Activated naive CD4-positive, alpha-beta T cell (primary cell): ENCODE results near the gene OR10Z1.

ENCODE experiments used
- DNase-seq, 4 experiments: peaks; one replicate each; lab custom pipeline; 2025; lab: John Stamatoyannopoulos, UW

Gene OR10Z1

GRCh38 chr1:158604968-158605367, at the start of gene OR10Z1:
Gene OR10Z1 (plus strand): TSS chr1:158605268. CDS start chr1:158606439, 1,171 bp downstream.
- DNase-seq, result no peak

- no peak for DNase-seq
These were observed 45.4 kb upstream of the OR10Z1 start for GRCh38 chr1:158559696-158560095.

- DNase-seq, result no peak
These were observed 41.2 kb upstream of the OR10Z1 start for GRCh38 chr1:158563853-158564252.

GRCh38 chr1:158564608-158565007, 40.5 kb upstream of the OR10Z1 start:
- DNase-seq, result no peak

- no peak for DNase-seq
These were observed 34.6 kb upstream of the OR10Z1 start, which contains the start of gene OR6P1 for GRCh38 chr1:158570480-158570879. Gene OR6P1 (minus strand): TSS chr1:158570580. CDS start chr1:158563604, 6,976 bp downstream.

GRCh38 chr1:158572226-158572625, 32.8 kb upstream of the OR10Z1 start:
- DNase-seq, result no peak

- no peak for DNase-seq
These were observed 27.5 kb upstream of the OR10Z1 start for GRCh38 chr1:158577561-158577960.

GRCh38 chr1:158579733-158580132, 25.3 kb upstream of the OR10Z1 start, which contains the start of gene OR10X1:
Gene OR10X1 (minus strand): TSS chr1:158579899. CDS start chr1:158579899, 0 bp downstream.
- DNase-seq, result no peak

GRCh38 chr1:158583962-158584361, 21.1 kb upstream of the OR10Z1 start:
- DNase-seq, result no peak

GRCh38 chr1:158586942-158587341, 18.1 kb upstream of the OR10Z1 start:
- no peak for DNase-seq

GRCh38 chr1:158600735-158601134, 4.3 kb upstream of the OR10Z1 start:
- no peak for DNase-seq

GRCh38 chr1:158607296-158607695, 2.2 kb downstream of the OR10Z1 start:
- DNase-seq, result no peak

- no peak for DNase-seq
These were observed 6.8 kb downstream of the OR10Z1 start for GRCh38 chr1:158611916-158612315.

- DNase-seq, result no peak
These were observed 8.7 kb downstream of the OR10Z1 start for GRCh38 chr1:158613764-158614163.

GRCh38 chr1:158638146-158638545, 33.1 kb downstream of the OR10Z1 start:
- DNase-seq, result no peak

- DNase-seq, result no peak
These were observed 33.8 kb downstream of the OR10Z1 start for GRCh38 chr1:158638904-158639303.

- no peak for DNase-seq
These were observed 39.4 kb downstream of the OR10Z1 start for GRCh38 chr1:158644449-158644848.

- no peak for DNase-seq
These were observed 41.4 kb downstream of the OR10Z1 start for GRCh38 chr1:158646465-158646864.

GRCh38 chr1:158649052-158649451, 44.0 kb downstream of the OR10Z1 start:
- DNase-seq, result no peak

GRCh38 chr1:158652721-158653334, 47.8 kb downstream of the OR10Z1 start:
- DNase-seq, result no peak

- DNase-seq, result no peak
These were observed 49.0 kb downstream of the OR10Z1 start for GRCh38 chr1:158654086-158654485.

- DNase-seq, result no peak
These were observed 49.5 kb downstream of the OR10Z1 start for GRCh38 chr1:158654571-158654970.
